ENCODE data around the gene MAP2K4.

GRCh38 chr17:12118617-12119016 is 97.9 kb downstream of the MAP2K4 start:
- no peak for TF ChIP-seq POLR2AphosphoS5 (IDR thresholded peaks at IDR 0.05; ENCODE audit: low read depth, low read length)
- TF ChIP-seq ZFP36L2 (CRISPR knock-in tag; IDR thresholded peaks at IDR 0.05): no peak
